Fibroblast of lung (primary cell): ENCODE results near the gene A3GALT2. TPM values are rescaled to one million over a fixed set of nuclear protein-coding genes. Genes with fewer than 3 reads are reported as not detected.

Source experiments
- DNase-seq, 2 donors: peaks; one replicate each; pipeline versions ENCODE4 v3.0.0 to v3.0.0-alpha.2; 2010; ENCODE audit warnings: low read depth in 2 of 2
- H2AFZ ChIP-seq: 2 replicates; pipeline ENCODE4 v1.5.1; 2012; ENCODE audit warnings: low read length, control low read depth, inconsistent platforms
- H3K27ac ChIP-seq: 2 replicates; pipeline ENCODE4 v1.5.1; 2011; ENCODE audit warnings: low read length, control low read depth; ENCODE audit not compliant: insufficient read depth
- H3K27me3 ChIP-seq: 2 replicates; pipeline ENCODE4 v1.5.1; 2011; ENCODE audit warnings: mild to moderate bottlenecking, low read length; ENCODE audit not compliant: control insufficient read depth, insufficient read depth
- H3K36me3 ChIP-seq: 2 replicates; pipeline ENCODE4 v1.5.1; 2011; ENCODE audit warnings: low read length; ENCODE audit not compliant: control insufficient read depth, insufficient read depth
- H3K4me1 ChIP-seq: 2 replicates; pipeline ENCODE4 v1.5.1; 2011; ENCODE audit warnings: low read length; ENCODE audit not compliant: control insufficient read depth, insufficient read depth; ENCODE audit errors: extremely low read depth
- H3K4me2 ChIP-seq: 2 replicates; pipeline ENCODE4 v1.5.1; 2011; ENCODE audit warnings: low read length, control low read depth; ENCODE audit not compliant: insufficient read depth; ENCODE audit errors: extremely low read depth
- H3K4me3 ChIP-seq, 4 experiments: fragments of 200-600 bp in 1 of 4; sonication (generic) in 1 of 4; replicated peaks in 1 of 4; 2 replicates each; pipeline ENCODE4 v1.5.1; 2011 to 2016; ENCODE audit warnings: low read length in 4 of 4, low read depth in 3 of 4, mild to moderate bottlenecking in 3 of 4, control low read depth in 2 of 4, inconsistent platforms in 1 of 4, mixed read lengths in 1 of 4; ENCODE audit not compliant: insufficient read depth in 1 of 4; ENCODE audit errors: control extremely low read depth in 1 of 4
- H3K79me2 ChIP-seq: 2 replicates; pipeline ENCODE4 v1.5.1; 2012; ENCODE audit warnings: mild to moderate bottlenecking, low read length, inconsistent platforms; ENCODE audit not compliant: control insufficient read depth, insufficient read depth
- H3K9ac ChIP-seq: 2 replicates; pipeline ENCODE4 v1.5.1; 2011; ENCODE audit warnings: mild to moderate bottlenecking, low read length, control low read depth; ENCODE audit not compliant: insufficient read depth
- H3K9me3 ChIP-seq: 2 replicates; pipeline ENCODE4 v1.5.1; 2012; ENCODE audit warnings: low read depth, low read length; ENCODE audit not compliant: control insufficient read depth, insufficient read depth
- H4K20me1 ChIP-seq: 2 replicates; pipeline ENCODE4 v1.5.1; 2011; ENCODE audit warnings: low read length; ENCODE audit not compliant: control insufficient read depth, insufficient read depth; ENCODE audit errors: extremely low read depth
- CTCF ChIP-seq, 2 donors: IDR thresholded peaks in 1 of 2; conservative IDR thresholded peaks in 1 of 2; 1 replicate in 1 of 2; 2 replicates in 1 of 2; pipeline ENCODE4 v1.5.1; 2011 to 2012; ENCODE audit warnings: low read length in 2 of 2, control low read depth in 1 of 2, inconsistent platforms in 1 of 2, low read depth in 1 of 2, mild to moderate bottlenecking in 1 of 2
- EZH2 ChIP-seq: IDR thresholded peaks from 2 replicates; pipeline ENCODE4 v1.5.1; 2012; ENCODE audit warnings: low read length, control low read depth, mild to moderate bottlenecking; ENCODE audit errors: missing control alignments
- polyA plus RNA-seq, 2 donors: library from polyadenylated mRNA; depleted of rRNA in 1 of 2; stranded (reverse) in 1 of 2; unstranded in 1 of 2; fragments of >200 nt; gene quantifications; 2 replicates each; pipeline ENCODE4 v1.2.1, GENCODE V29; 2011 to 2012; ENCODE audit warnings: missing spikeins in 1 of 2
- total RNA-seq: library from RNA; depleted of rRNA; stranded (reverse); fragments of >200 nt; gene quantifications from 2 replicates; pipeline ENCODE4 v1.2.1, GENCODE V29; 2014

Gene A3GALT2
- total and polyA plus RNA-seq, 2 donors (not counting 1 experiment from before 2014, with no cell fraction given), result not detected

- H3K36me3 ChIP-seq, result peaks cover 8% of the 10 kb centered on the region
Measured at GRCh38 chr1:33338440-33339211, 17.7 kb upstream of the A3GALT2 start.

GRCh38 chr1:33338048-33338439 is 17.1 kb upstream of the A3GALT2 start:
- Histone ChIP-seq H3K4me3 (peak overlapping the region in 2 of 4 experiments; percentile 9 to 25), H3K79me2 (peaks cover 99% of the 10 kb centered on the region), H3K36me3 (peaks cover 11% of the 10 kb centered on the region), H4K20me1 (peaks cover 2% of the 10 kb centered on the region), H3K27me3 (no peaks in the 10 kb centered on the region), H2AFZ (no peak overlapping the region), H3K9me3 (no peaks in the 10 kb centered on the region), H3K27ac (peak overlapping the region; percentile 78), H3K9ac (peak overlapping the region; percentile 30), H3K4me2 (peak overlapping the region; percentile 28), H3K4me1 (peaks cover 73% of the 10 kb centered on the region)
- peak; percentile 75 to 76 for DNase-seq
- TF ChIP-seq EZH2 (no peak), CTCF (conservative IDR thresholded peaks at IDR 0.05 in 1 of 2, IDR thresholded peaks at IDR 0.05 in 1 of 2; ENCODE audit: low read depth in 1 of 2, low read length in 2 of 2) (no peak)

More at GRCh38 chr1:33338440-33339211, 17.7 kb upstream of the A3GALT2 start:
- Histone ChIP-seq H3K79me2 (peaks cover 99% of the 10 kb centered on the region), H3K4me1 (peaks cover 70% of the 10 kb centered on the region), H3K9ac (peak overlapping the region; percentile 30), H3K4me3 (peak overlapping the region in 2 of 4 experiments; percentile 7 to 29), H3K4me2 (peak overlapping the region; percentile 72), H4K20me1 (peaks cover 2% of the 10 kb centered on the region), H3K9me3 (no peaks in the 10 kb centered on the region), H2AFZ (no peak overlapping the region), H3K27ac (peak overlapping the region; percentile 78), H3K27me3 (no peaks in the 10 kb centered on the region)
- DNase-seq, result peak; percentile 74 to 96
- TF ChIP-seq CTCF (conservative IDR thresholded peaks at IDR 0.05 in 1 of 2, IDR thresholded peaks at IDR 0.05 in 1 of 2; ENCODE audit: low read depth in 1 of 2, low read length in 2 of 2) (no peak), EZH2 (no peak)

- no peak overlapping the region for H3K4me3 ChIP-seq
- peaks cover 17% of the 10 kb centered on the region for H3K36me3 ChIP-seq
- H2AFZ ChIP-seq, result no peak overlapping the region
- H3K4me2 ChIP-seq, result peak overlapping the region; percentile 28
- TF ChIP-seq EZH2 (no peak), CTCF (conservative IDR thresholded peaks at IDR 0.05 in 1 of 2, IDR thresholded peaks at IDR 0.05 in 1 of 2; ENCODE audit: low read depth in 1 of 2, low read length in 2 of 2) (no peak)
- no peaks in the 10 kb centered on the region for H3K9me3 ChIP-seq
- peaks cover 2% of the 10 kb centered on the region for H4K20me1 ChIP-seq
- peak overlapping the region; percentile 78 for H3K27ac ChIP-seq
- H3K27me3 ChIP-seq, result no peaks in the 10 kb centered on the region
- peaks cover 99% of the 10 kb centered on the region for H3K79me2 ChIP-seq
- DNase-seq, result no peak
- H3K4me1 ChIP-seq, result peaks cover 73% of the 10 kb centered on the region
- H3K9ac ChIP-seq, result no peak overlapping the region
Measured at GRCh38 chr1:33337441-33337840, 16.5 kb upstream of the A3GALT2 start.
